H1 (cell line): ENCODE results near the gene GID8. TPM values are rescaled to one million over a fixed set of nuclear protein-coding genes. Genes with fewer than 3 reads are reported as not detected.

Experiments used
- CTCF ChIA-PET: fragments of 300-600 bp; sonication (Branson Sonifier 250); formaldehyde crosslinking; loops from one replicate; lab custom pipeline; 2021; ENCODE audit not compliant: partially characterized antibody; lab: Charles Lee
- POLR2A ChIA-PET: fragments of 300-600 bp; sonication (Branson Sonifier 250); formaldehyde crosslinking; loops from one replicate; lab custom pipeline; 2021; ENCODE audit warnings: inconsistent platforms; ENCODE audit not compliant: partially characterized antibody; lab: Charles Lee
- DNase-seq, 2 experiments: peaks; one replicate each; pipeline versions ENCODE4 v3.0.0 to v3.0.0-alpha.2; 2010 to 2022; ENCODE audit warnings: low spot score in 2 of 2, low read depth in 1 of 2, mixed read lengths in 1 of 2
- FAIRE-seq: peaks from 2 replicates; lab custom pipeline; 2011; peaks lifted over from hg19 to GRCh38; lab: Jason Lieb, UNC
- H2AFZ ChIP-seq: 2 replicates; pipeline ENCODE4 v1.8.1; 2012; ENCODE audit warnings: low read length, inconsistent platforms
- H2AK5ac ChIP-seq: 2 replicates; pipeline ENCODE4 v1.6.1; 2013; ENCODE audit warnings: low read depth, low read length
- H2BK120ac ChIP-seq: replicated peaks from 2 replicates; pipeline ENCODE3; 2013; ENCODE audit warnings: low read depth, low read length, inconsistent platforms
- H2BK12ac ChIP-seq: 2 replicates; pipeline ENCODE4 v1.6.1; 2013; ENCODE audit warnings: low read depth, low read length
- H2BK15ac ChIP-seq: 2 replicates; pipeline ENCODE4 v1.6.1; 2013; ENCODE audit warnings: low read length
- H2BK20ac ChIP-seq: 2 replicates; pipeline ENCODE4 v1.6.1; 2013; ENCODE audit warnings: low read length
- H2BK5ac ChIP-seq: 2 replicates; pipeline ENCODE4 v1.6.1; 2013; ENCODE audit warnings: low read depth, low read length
- H3K14ac ChIP-seq: 2 replicates; pipeline ENCODE4 v1.6.1; 2013; ENCODE audit warnings: inconsistent platforms; ENCODE audit not compliant: insufficient read length
- H3K18ac ChIP-seq: 2 replicates; pipeline ENCODE4 v1.6.1; 2013; ENCODE audit warnings: low read length; ENCODE audit errors: extremely low read depth
- H3K23ac ChIP-seq: 2 replicates; pipeline ENCODE4 v1.6.1; 2013; ENCODE audit warnings: inconsistent platforms; ENCODE audit not compliant: insufficient read length
- H3K23me2 ChIP-seq: 2 replicates; pipeline ENCODE4 v1.6.1; 2013; ENCODE audit warnings: low read depth, low read length
- H3K27ac ChIP-seq: 2 replicates; pipeline ENCODE4 v1.6.1; 2011; ENCODE audit warnings: low read depth, low read length, inconsistent platforms
- H3K27me3 ChIP-seq, 4 experiments: replicated peaks in 1 of 4; 1 replicate in 1 of 4; 2 replicates in 3 of 4; pipeline versions ENCODE4 v1.6.1 to v1.8.1; 2011 to 2013; ENCODE audit warnings: low read length in 3 of 4, mild to moderate bottlenecking in 3 of 4, inconsistent platforms in 2 of 4, mixed read lengths in 2 of 4, moderate library complexity in 1 of 4; ENCODE audit not compliant: control insufficient read depth in 3 of 4, insufficient read depth in 3 of 4; ENCODE audit errors: extremely low read depth in 1 of 4
- H3K36me3 ChIP-seq, 4 experiments: 2 replicates each; pipeline versions ENCODE4 v1.6.1 to v1.8.1; 2011 to 2013; ENCODE audit warnings: mild to moderate bottlenecking in 4 of 4, low read length in 3 of 4, moderate library complexity in 2 of 4, control low read depth in 1 of 4, inconsistent platforms in 1 of 4; ENCODE audit not compliant: insufficient read depth in 4 of 4, control insufficient read depth in 2 of 4
- H3K4ac ChIP-seq: replicated peaks from 2 replicates; pipeline ENCODE3; 2013; ENCODE audit warnings: low read length, low read depth, mixed read lengths, inconsistent platforms; ENCODE audit not compliant: insufficient read length
- H3K4me1 ChIP-seq, 4 experiments: replicated peaks in 1 of 4; 1 replicate in 1 of 4; 2 replicates in 3 of 4; pipeline versions ENCODE4 v1.6.1 to v1.8.1; 2011 to 2013; ENCODE audit warnings: low read length in 3 of 4, inconsistent platforms in 2 of 4, mixed read lengths in 1 of 4; ENCODE audit not compliant: insufficient read depth in 4 of 4, control insufficient read depth in 3 of 4
- H3K4me2 ChIP-seq, 2 experiments: 2 replicates each; pipeline versions ENCODE4 v1.6.1 to v1.8.1; 2011 to 2013; ENCODE audit warnings: low read depth in 2 of 2, low read length in 2 of 2, control low read depth in 1 of 2, inconsistent platforms in 1 of 2, mild to moderate bottlenecking in 1 of 2; ENCODE audit not compliant: insufficient read depth in 1 of 2
- H3K4me3 ChIP-seq, 4 experiments: fragments of 200-600, 300-600 bp in 1 of 4; sonication (generic), shearing (Covaris generic), sonication (Bioruptor Twin) in 1 of 4; 2 replicates each; pipeline versions ENCODE4 v1.5.1 to v1.8.1; 2011 to 2016; ENCODE audit warnings: low read length in 4 of 4, low read depth in 3 of 4, control low read depth in 2 of 4, inconsistent platforms in 2 of 4, mild to moderate bottlenecking in 2 of 4, mixed read lengths in 1 of 4, moderate library complexity in 1 of 4; ENCODE audit not compliant: insufficient read depth in 2 of 4; ENCODE audit errors: extremely low read depth in 1 of 4
- H3K56ac ChIP-seq: replicated peaks from 2 replicates; pipeline ENCODE3; 2013; ENCODE audit warnings: low read depth, mild to moderate bottlenecking, mixed read lengths, low read length, inconsistent platforms; ENCODE audit not compliant: insufficient read length
- H3K79me1 ChIP-seq: 2 replicates; pipeline ENCODE4 v1.6.1; 2013; ENCODE audit warnings: low read depth, low read length, control low read depth
- H3K79me2 ChIP-seq, 2 experiments: 2 replicates each; pipeline versions ENCODE4 v1.6.1 to v1.8.1; 2012 to 2013; ENCODE audit warnings: low read length in 2 of 2, mild to moderate bottlenecking in 2 of 2, inconsistent platforms in 1 of 2; ENCODE audit not compliant: insufficient read depth in 2 of 2, control insufficient read depth in 1 of 2
- H3K9ac ChIP-seq, 4 experiments: replicated peaks in 1 of 4; 1 replicate in 1 of 4; 2 replicates in 3 of 4; pipeline versions ENCODE4 v1.6.1 to v1.8.1; 2011 to 2013; ENCODE audit warnings: low read depth in 3 of 4, low read length in 3 of 4, control low read depth in 2 of 4, mild to moderate bottlenecking in 2 of 4, moderate library complexity in 2 of 4, inconsistent platforms in 1 of 4; ENCODE audit errors: extremely low read depth in 1 of 4
- H3K9me3 ChIP-seq, 2 experiments: 2 replicates each; pipeline versions ENCODE4 v1.6.1 to v1.8.1; 2012 to 2013; ENCODE audit warnings: mild to moderate bottlenecking in 2 of 2, moderate library complexity in 2 of 2, control low read depth in 1 of 2, inconsistent platforms in 1 of 2, low read depth in 1 of 2, low read length in 1 of 2, mixed read lengths in 1 of 2; ENCODE audit not compliant: insufficient read depth in 2 of 2
- H4K20me1 ChIP-seq, 2 experiments: replicated peaks in 1 of 2; 2 replicates each; pipeline versions ENCODE3 to v1.8.1; 2011 to 2013; ENCODE audit warnings: inconsistent platforms in 2 of 2, low read length in 2 of 2, mild to moderate bottlenecking in 1 of 2; ENCODE audit not compliant: insufficient read depth in 2 of 2, control insufficient read depth in 1 of 2
- H4K5ac ChIP-seq: 2 replicates; pipeline ENCODE4 v1.6.1; 2013; ENCODE audit warnings: low read length, low read depth, mixed read lengths, inconsistent platforms; ENCODE audit not compliant: insufficient read length
- H4K8ac ChIP-seq: 2 replicates; pipeline ENCODE4 v1.8.0; 2013; ENCODE audit warnings: mild to moderate bottlenecking, moderate library complexity, low read length, inconsistent platforms; ENCODE audit not compliant: insufficient read depth; ENCODE audit errors: extremely low read depth
- H4K91ac ChIP-seq: replicated peaks from 2 replicates; pipeline ENCODE3; 2013; ENCODE audit warnings: low read length, mixed read lengths, inconsistent platforms; ENCODE audit not compliant: insufficient read length
- MAFK ChIP-seq: IDR thresholded peaks from 2 replicates; pipeline ENCODE4 v1.6.1; 2012; ENCODE audit warnings: low read depth, mild to moderate bottlenecking, improper control_type of control experiment, low read length
- WGBS, 2 experiments: shearing (Covaris generic) in 1 of 2; methylation state at CpG; one replicate each; pipeline versions ENCODE4 v1.1.6 to v1.1.7; 2013 to 2015; ENCODE audit warnings: low lambda C conversion rate in 2 of 2, mixed read lengths in 2 of 2, inconsistent platforms in 1 of 2, low coverage in 1 of 2, missing lambda C conversion rate in 1 of 2; ENCODE audit not compliant: insufficient replicate concordance in 2 of 2, insufficient coverage in 1 of 2, insufficient read length in 1 of 2; ENCODE audit errors: extremely low coverage in 1 of 2, missing lambda C conversion rate in 1 of 2; 5-methylcytosine and 5-hydroxymethylcytosine counted together
- polyA plus RNA-seq, 7 experiments: library from polyadenylated mRNA; depleted of rRNA in 3 of 7; stranded (reverse) in 5 of 7; unstranded in 2 of 7; fragments of >200 nt in 5 of 7; fragments of 200-250 nt in 2 of 7; gene quantifications; 1 replicate in 5 of 7; 2 replicates in 1 of 7; 4 replicates in 1 of 7; pipeline versions ENCODE4 v1.2.1 to v1.2.3, GENCODE V29; 2011 to 2013; ENCODE audit warnings: missing spikeins in 2 of 7, mixed read lengths in 2 of 7
- total RNA-seq: library from RNA; stranded (reverse); fragmentation: NEBNext Ultra II Directional; extraction: Animal tissue kit (Norgen Biotek cat#: 25700); gene quantifications from 2 replicates; pipeline ENCODE4 v1.2.1, GENCODE V29; 2021
- TF ChIP-seq, protein P1 (sequence below), 3 experiments: IDR thresholded peaks; 1 replicate in 2 of 3; 2 replicates in 1 of 3; pipeline versions ENCODE4 v1.5.1 to v1.6.1; 2011; ENCODE audit warnings: low read length in 3 of 3, mild to moderate bottlenecking in 3 of 3, inconsistent platforms in 2 of 3, low read depth in 1 of 3, moderate library complexity in 1 of 3; ENCODE audit not compliant: insufficient read depth in 1 of 3; ENCODE audit errors: control extremely low read depth in 1 of 3

The GID8 gene
- total and polyA plus RNA-seq, 2 of the 8 experiments (the other 6 are each of a cell fraction or from before 2014, with no cell fraction given) = 39.7 to 72.9 TPM

DNA sequence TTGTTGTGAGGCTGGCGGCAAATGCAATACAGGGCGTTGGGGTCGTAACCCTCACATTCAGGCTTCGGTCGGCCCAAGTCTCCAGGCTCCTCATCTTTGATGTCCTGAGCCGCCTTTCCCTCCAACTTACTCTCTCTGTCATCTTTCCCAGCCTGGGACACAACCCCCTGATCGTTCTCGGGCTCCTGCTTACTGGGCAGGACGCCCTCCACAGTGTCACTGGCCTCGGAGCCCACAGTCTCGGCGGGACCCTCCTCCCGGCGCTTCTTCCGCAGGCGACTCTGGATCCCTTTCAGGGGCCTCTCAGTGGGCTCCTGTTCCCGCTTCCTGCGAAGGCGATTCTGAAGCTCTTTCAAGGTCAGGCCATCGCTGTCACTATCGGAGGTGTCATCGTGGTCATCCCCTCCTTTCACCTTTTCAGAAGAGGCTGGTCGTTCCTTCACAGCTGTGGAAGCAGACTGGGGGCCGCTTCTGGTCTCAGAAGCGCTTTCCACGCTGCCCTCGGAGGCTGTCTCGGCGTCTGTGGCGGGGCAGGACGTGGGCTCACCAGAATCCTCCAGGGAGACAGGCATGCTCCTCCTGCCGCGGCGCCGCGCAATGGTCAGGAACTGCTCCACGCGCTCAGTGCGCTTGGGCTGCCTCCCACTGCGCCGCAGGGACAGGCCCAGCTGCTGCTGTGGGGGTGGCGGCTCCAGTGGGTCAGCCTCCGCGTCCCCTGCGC lies 27.0 kb upstream of the GID8 start:
- Histone ChIP-seq H2BK5ac (no peak overlapping the region; the same call in 1 of the 2 replicates), H3K36me3 (peaks cover 33 to 69% (median 60%) of the 10 kb centered on the region in 4 experiments), H3K14ac (no peak overlapping the region), H4K20me1 (peaks cover 39 to 64% of the 10 kb centered on the region in 2 experiments), H2AK5ac (no peak overlapping the region), H2BK15ac (no peak overlapping the region), H3K56ac (no peak overlapping the region), H3K4ac (no peak overlapping the region), H2AFZ (no peak overlapping the region), H3K4me2 (no peak overlapping the region), H3K23ac (no peak overlapping the region), H3K18ac (no peak overlapping the region), H2BK20ac (no peak overlapping the region), H3K79me2 (peaks cover 23 to 83% of the 10 kb centered on the region in 2 experiments), H3K23me2 (no peaks in the 10 kb centered on the region), H3K27ac (no peak overlapping the region), H3K4me1 (peaks cover 4 to 10% (median 7%) of the 10 kb centered on the region in 4 experiments; a peak in 6 of 7 replicates), H3K27me3 (no peaks in the 10 kb centered on the region), H3K4me3 (no peak overlapping the region), H3K9ac (no peak overlapping the region), H4K91ac (no peak overlapping the region), H2BK12ac (no peak overlapping the region), H4K8ac (peak overlapping the region; percentile 51; the same call in 1 of the 2 replicates), H3K9me3 (no peaks in the 10 kb centered on the region), H4K5ac (no peak overlapping the region), H3K79me1 (peaks cover 23% of the 10 kb centered on the region), H2BK120ac (no peak overlapping the region)
- ChIA-PET CTCF (interaction anchor here (1.0 to 5.7 kb wide), 9 partner anchors 8 to 54 kb away, joined by 3 to 58 read pairs (median 4); partner anchors contain the start of gene DIDO1), POLR2A (interaction anchor here (1.6 to 20.3 kb wide), 4 partner anchors 10 to 32 kb away, joined by 3 to 363 read pairs (median 104); partner anchors contain the start of genes DIDO1 and GID8)
- DNase-seq (no peak), FAIRE-seq (no peak)
- 96% methylated on average over 40 of the region's 45 CpGs; no CpG with 5 or more reads in 1 of the 2 experiments for WGBS, 2 experiments
- TF ChIP-seq MAFK = no peak
- TF ChIP-seq, protein P1, sequence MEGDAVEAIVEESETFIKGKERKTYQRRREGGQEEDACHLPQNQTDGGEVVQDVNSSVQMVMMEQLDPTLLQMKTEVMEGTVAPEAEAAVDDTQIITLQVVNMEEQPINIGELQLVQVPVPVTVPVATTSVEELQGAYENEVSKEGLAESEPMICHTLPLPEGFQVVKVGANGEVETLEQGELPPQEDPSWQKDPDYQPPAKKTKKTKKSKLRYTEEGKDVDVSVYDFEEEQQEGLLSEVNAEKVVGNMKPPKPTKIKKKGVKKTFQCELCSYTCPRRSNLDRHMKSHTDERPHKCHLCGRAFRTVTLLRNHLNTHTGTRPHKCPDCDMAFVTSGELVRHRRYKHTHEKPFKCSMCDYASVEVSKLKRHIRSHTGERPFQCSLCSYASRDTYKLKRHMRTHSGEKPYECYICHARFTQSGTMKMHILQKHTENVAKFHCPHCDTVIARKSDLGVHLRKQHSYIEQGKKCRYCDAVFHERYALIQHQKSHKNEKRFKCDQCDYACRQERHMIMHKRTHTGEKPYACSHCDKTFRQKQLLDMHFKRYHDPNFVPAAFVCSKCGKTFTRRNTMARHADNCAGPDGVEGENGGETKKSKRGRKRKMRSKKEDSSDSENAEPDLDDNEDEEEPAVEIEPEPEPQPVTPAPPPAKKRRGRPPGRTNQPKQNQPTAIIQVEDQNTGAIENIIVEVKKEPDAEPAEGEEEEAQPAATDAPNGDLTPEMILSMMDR (IDR thresholded peaks at IDR 0.05; ENCODE audit: control extremely low read depth in 1 of 3, insufficient read depth in 1 of 3, low read depth in 1 of 3, low read length in 3 of 3) = no peak
